Mesenteric fat pad (tissue), 1 donor: ENCODE results near the gene TPMT. TPM values are rescaled to one million over a fixed set of nuclear protein-coding genes. Genes with fewer than 3 reads are reported as not detected.
"Not testable (repeated sequence)": the region's sequence is repeated elsewhere in the genome, so short reads cannot be mapped to it uniquely, and the experiment has no call there.

Source experiments
- DNase-seq: peaks from one replicate; pipeline ENCODE4 v3.0.0-alpha.2; 2020; ENCODE audit warnings: low spot score
- long read RNA-seq: library from polyadenylated mRNA; unstranded; transcript quantifications from one replicate; pipeline ENCODE4 v2.0.0, GENCODE V29; 2020
- total RNA-seq: library from RNA; stranded (reverse); fragmentation: NEBNext Ultra II Directional; extraction: Animal tissue kit (Norgen Biotek cat#: 25700); gene quantifications from one replicate; pipeline ENCODE4 v1.2.1, GENCODE V29; 2021
- donor health status: DM: yes; HTN: yes; CAD: no.

The TPMT gene
- total RNA-seq = 7.1 TPM
- long read RNA-seq, transcript TPMT-201 (9 exons, 3,181 nt) = major isoform, 64 of 83 reads
- long read RNA-seq, partial matches to known transcripts = 5 of 83 reads
- long read RNA-seq, other reads (novel, unspliced or antisense) = 14 of 83 reads

- no peak for DNase-seq
These were observed at the start of gene TPMT for GRCh38 chr6:18154507-18155149. TPMT (minus strand) TSS chr6:18155077; CDS start chr6:18149127, 5,950 bp downstream.

- no peak for DNase-seq
These were observed 48.9 kb upstream of the TPMT start for GRCh38 chr6:18203786-18204185.

GRCh38 chr6:18192026-18192425, 37.1 kb upstream of the TPMT start:
- no peak for DNase-seq

GRCh38 chr6:18189196-18189595, 34.3 kb upstream of the TPMT start:
- no peak for DNase-seq

GRCh38 chr6:18187701-18188100, 32.8 kb upstream of the TPMT start:
- no peak for DNase-seq

GRCh38 chr6:18186540-18187250, 31.8 kb upstream of the TPMT start:
- no peak for DNase-seq

GRCh38 chr6:18186033-18186432, 31.2 kb upstream of the TPMT start:
- no peak for DNase-seq

- DNase-seq = no peak
These were observed 30.7 kb upstream of the TPMT start for GRCh38 chr6:18185624-18186023.

- DNase-seq = no peak
These were observed 28.9 kb upstream of the TPMT start for GRCh38 chr6:18183766-18184165.

GRCh38 chr6:18182568-18182967, 27.7 kb upstream of the TPMT start:
- no peak for DNase-seq

- no peak for DNase-seq
These were observed 25.0 kb upstream of the TPMT start for GRCh38 chr6:18179770-18180356.

GRCh38 chr6:18178960-18179615, 24.2 kb upstream of the TPMT start:
- no peak for DNase-seq

- DNase-seq = no peak
These were observed 22.5 kb upstream of the TPMT start for GRCh38 chr6:18177286-18177965.

GRCh38 chr6:18176198-18176597, 21.3 kb upstream of the TPMT start:
- not testable (repeated sequence) for DNase-seq

- DNase-seq = no peak
These were observed 17.0 kb upstream of the TPMT start for GRCh38 chr6:18171871-18172270.

GRCh38 chr6:18168264-18168663, 13.4 kb upstream of the TPMT start:
- DNase-seq = no peak

GRCh38 chr6:18166312-18167036, 11.6 kb upstream of the TPMT start:
- no peak for DNase-seq

- DNase-seq = no peak
These were observed 10.9 kb upstream of the TPMT start for GRCh38 chr6:18165751-18166150.

GRCh38 chr6:18162401-18162800, 7.5 kb upstream of the TPMT start:
- no peak for DNase-seq

- no peak for DNase-seq
These were observed 6.6 kb upstream of the TPMT start for GRCh38 chr6:18161431-18161830.

GRCh38 chr6:18160911-18161310, 6.0 kb upstream of the TPMT start:
- DNase-seq = no peak
